ENCODE data around the gene ZNF124. TPM values are rescaled to one million over a fixed set of nuclear protein-coding genes. Genes with fewer than 3 reads are reported as not detected.

Gene ZNF124
- total and polyA plus RNA-seq, 2 donors (not counting 1 experiment from before 2014, with no cell fraction given): 5.0 to 23.8 TPM

DNA sequence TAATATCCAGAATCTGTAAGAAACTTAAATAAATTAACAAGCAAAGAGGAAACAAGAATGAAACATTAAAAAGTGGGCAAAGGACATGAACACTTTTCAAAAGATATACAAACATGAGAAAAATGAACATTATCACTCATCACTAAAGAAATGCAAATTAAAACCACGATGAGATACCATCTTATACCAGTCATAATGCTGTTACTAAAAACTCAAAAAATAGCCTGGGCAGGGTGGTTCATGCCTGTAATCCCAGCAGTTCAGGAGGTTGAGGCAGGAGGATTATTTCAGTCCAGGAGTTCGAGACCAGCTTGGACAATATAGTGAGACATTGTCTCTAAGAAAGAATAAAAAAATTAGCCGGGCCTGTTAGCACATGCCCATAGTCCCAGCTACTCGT is 6.1 kb downstream of the ZNF124 start:
- H3K9me3 Mint-ChIP-seq (ENCODE audit: insufficient read depth): peaks cover 40% of the 10 kb centered on the region
- H3K79me2 ChIP-seq (ENCODE audit: control insufficient read depth, insufficient read depth, low read length): peaks cover 75% of the 10 kb centered on the region

DNA sequence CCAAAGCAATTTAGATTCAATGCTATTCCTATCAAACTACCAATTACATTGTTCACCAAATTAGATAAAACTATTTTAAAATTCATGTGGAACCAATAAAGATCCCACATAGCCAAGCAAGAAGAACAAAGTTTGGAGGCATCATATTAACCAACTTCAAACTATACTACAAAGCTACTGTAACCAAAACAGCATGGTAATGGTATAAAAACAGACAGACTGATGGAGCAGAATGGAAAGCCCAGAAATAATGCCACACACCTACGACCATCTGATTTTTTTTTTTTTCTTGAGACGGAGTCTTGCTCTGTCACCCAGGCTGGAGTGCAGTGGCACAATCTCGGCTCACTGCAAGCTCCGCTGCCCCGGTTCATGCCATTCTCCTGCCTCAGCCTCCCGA is 7.1 kb downstream of the ZNF124 start:
- WGBS (ENCODE audit: insufficient coverage): 100% methylated on average over 6 of the region's 6 CpGs
- DNase-seq (no peak), ATAC-seq (ENCODE audit: low read depth) (no peak)
- H3K9me3 ChIP-seq (ENCODE audit: control extremely low read depth in 1 of 3, control insufficient read depth in 2 of 3, insufficient read depth in 1 of 3, low read length in 2 of 3): peaks cover 22 to 62% (median 30%) of the 10 kb centered on the region in 3 donors
- Mint-ChIP-seq H3K4me1 (peaks cover 24% of the 10 kb centered on the region), H3K9me3 (ENCODE audit: insufficient read depth) (peaks cover 46% of the 10 kb centered on the region), H3K4me3 (no peak overlapping the region), H3K27me3 (no peaks in the 10 kb centered on the region), H3K27ac (no peak overlapping the region)
- no peak for TF ChIP-seq CTCF (IDR thresholded peaks at IDR 0.05)
- no peak overlapping the region for H3K9ac ChIP-seq (ENCODE audit: low read length)
- ChIA-PET CTCF (no interaction called here), POLR2A (no interaction called here)
- peaks cover 3 to 4% of the 10 kb centered on the region in 2 experiments for H3K36me3 ChIP-seq (replicated peaks in 1 of 2; ENCODE audit: control extremely low read depth in 1 of 2, control insufficient read depth in 1 of 2, extremely low read depth in 1 of 2, insufficient read depth in 2 of 2, low read length in 1 of 2)
- H3K4me1 ChIP-seq (ENCODE audit: control insufficient read depth in 2 of 2, insufficient read depth in 2 of 2, low read length in 2 of 2): no peaks in the 10 kb centered on the region
- H4K20me1 ChIP-seq (ENCODE audit: control insufficient read depth, insufficient read depth, low read length, poor library complexity, severe bottlenecking): no peaks in the 10 kb centered on the region
- H3K4me3 ChIP-seq (ENCODE audit: control extremely low read depth in 1 of 5, extremely low read depth in 1 of 5, insufficient read depth in 1 of 5, low read depth in 2 of 5, low read length in 4 of 5): no peak overlapping the region
- peaks cover 84% of the 10 kb centered on the region for H3K79me2 ChIP-seq (ENCODE audit: control insufficient read depth, insufficient read depth, low read length)
- no peak overlapping the region for H3K4me2 ChIP-seq (replicated peaks; ENCODE audit: low read depth, low read length, poor library complexity, severe bottlenecking)
- intact Hi-C loops (cut with micrococcal nuclease): loop anchor here (10.0 kb wide), 1 partner anchor 60 kb away; the partner anchor contains the start of gene ZNF669
- no peak overlapping the region for H3K27ac ChIP-seq (ENCODE audit: low read length in 2 of 2)
- H2AFZ ChIP-seq (ENCODE audit: insufficient read depth, low read depth, low read length, poor library complexity, severe bottlenecking): no peak overlapping the region
- H3K27me3 ChIP-seq (replicated peaks in 1 of 4; ENCODE audit: control extremely low read depth in 1 of 4, control insufficient read depth in 3 of 4, insufficient read depth in 4 of 4, low read length in 3 of 4): no peaks in the 10 kb centered on the region

More for the DNA sequence above, 6.1 kb downstream of the ZNF124 start:
- intact Hi-C loops (cut with micrococcal nuclease): loop anchor here (10.0 kb wide), 1 partner anchor 61 kb away; the partner anchor contains the start of gene ZNF669
- Histone ChIP-seq H3K4me3 (ENCODE audit: control extremely low read depth in 1 of 5, extremely low read depth in 1 of 5, insufficient read depth in 1 of 5, low read depth in 2 of 5, low read length in 4 of 5) (no peak overlapping the region), H3K36me3 (replicated peaks in 1 of 2; ENCODE audit: control extremely low read depth in 1 of 2, control insufficient read depth in 1 of 2, extremely low read depth in 1 of 2, insufficient read depth in 2 of 2, low read length in 1 of 2) (peaks cover 3% of the 10 kb centered on the region in 2 experiments), H3K4me1 (ENCODE audit: control insufficient read depth in 2 of 2, insufficient read depth in 2 of 2, low read length in 2 of 2) (no peaks in the 10 kb centered on the region), H3K9ac (ENCODE audit: low read length) (no peak overlapping the region), H3K9me3 (ENCODE audit: control extremely low read depth in 1 of 3, control insufficient read depth in 2 of 3, insufficient read depth in 1 of 3, low read length in 2 of 3) (peaks cover 21 to 55% (median 24%) of the 10 kb centered on the region in 3 donors), H3K27me3 (replicated peaks in 1 of 4; ENCODE audit: control extremely low read depth in 1 of 4, control insufficient read depth in 3 of 4, insufficient read depth in 4 of 4, low read length in 3 of 4) (no peaks in the 10 kb centered on the region), H3K4me2 (replicated peaks; ENCODE audit: low read depth, low read length, poor library complexity, severe bottlenecking) (no peak overlapping the region), H4K20me1 (ENCODE audit: control insufficient read depth, insufficient read depth, low read length, poor library complexity, severe bottlenecking) (no peaks in the 10 kb centered on the region), H2AFZ (ENCODE audit: insufficient read depth, low read depth, low read length, poor library complexity, severe bottlenecking) (no peak overlapping the region), H3K27ac (ENCODE audit: low read length in 2 of 2) (no peak overlapping the region)
- peaks cover 27% of the 10 kb centered on the region for H3K4me1 Mint-ChIP-seq
- 95% methylated on average over 3 of the region's 4 CpGs for WGBS (ENCODE audit: insufficient coverage)
- H3K27ac Mint-ChIP-seq: no peak overlapping the region
- no peak for TF ChIP-seq CTCF (IDR thresholded peaks at IDR 0.05)
- TF ChIP-seq EZH2 (IDR thresholded peaks at IDR 0.05; ENCODE audit: borderline replicate concordance, insufficient read depth, low read depth, low read length, poor library complexity, severe bottlenecking): no peak
- DNase-seq (no peak), ATAC-seq (ENCODE audit: low read depth) (no peak)
- ChIA-PET POLR2A (no interaction called here), CTCF (no interaction called here)
- no peak overlapping the region for H3K4me3 Mint-ChIP-seq
- no peaks in the 10 kb centered on the region for H3K27me3 Mint-ChIP-seq

All from B cell (primary cell).